DOHH2 (cell line): ENCODE results near the gene CACHD1.

ENCODE experiments used
- H3F3A ChIP-seq: fragments of 200-600 bp; sonication (generic), shearing (Covaris generic); 2 replicates; pipeline ENCODE4 v1.6.0; 2016; ENCODE audit warnings: antibody characterized with exemption, mild to moderate bottlenecking; ENCODE audit not compliant: control insufficient read depth, insufficient read depth
- H3K27ac ChIP-seq: fragments of 200-600 bp; sonication (generic); 2 replicates; pipeline ENCODE4 v1.5.1; 2014; ENCODE audit warnings: low read depth, mild to moderate bottlenecking, low read length, moderate library complexity
- H3K27me3 ChIP-seq: fragments of 200-600 bp; sonication (generic); 2 replicates; pipeline ENCODE4 v1.6.1; 2014; ENCODE audit warnings: mild to moderate bottlenecking, low read length, mixed read lengths; ENCODE audit not compliant: control insufficient read depth
- H3K36me3 ChIP-seq: fragments of 200-600 bp; sonication (generic); 2 replicates; pipeline ENCODE4 v1.6.1; 2014; ENCODE audit warnings: mild to moderate bottlenecking, low read length, moderate library complexity, mixed read lengths; ENCODE audit not compliant: control insufficient read depth
- H3K4me1 ChIP-seq: fragments of 200-600 bp; sonication (generic); 2 replicates; pipeline ENCODE4 v1.6.1; 2014; ENCODE audit warnings: mild to moderate bottlenecking, low read length, mixed read lengths; ENCODE audit not compliant: control insufficient read depth
- H3K4me2 ChIP-seq: fragments of 200-600 bp; sonication (generic); 2 replicates; pipeline ENCODE4 v1.6.0; 2014; ENCODE audit warnings: mild to moderate bottlenecking, low read length, moderate library complexity
- H3K4me3 ChIP-seq: fragments of 200-600 bp; sonication (generic); 2 replicates; pipeline ENCODE4 v1.5.1; 2014; ENCODE audit warnings: mild to moderate bottlenecking, low read length, mixed read lengths
- H3K79me2 ChIP-seq: fragments of 200-600 bp; sonication (generic); 2 replicates; pipeline ENCODE4 v1.6.1; 2014; ENCODE audit warnings: mild to moderate bottlenecking, low read length, mixed read lengths; ENCODE audit not compliant: control insufficient read depth
- H3K9me2 ChIP-seq: fragments of 200-600 bp; sonication (generic); replicated peaks from 2 replicates; pipeline ENCODE4 v1.6.1; 2014; ENCODE audit warnings: mild to moderate bottlenecking, low read length, mixed read lengths; ENCODE audit not compliant: control insufficient read depth
- H3K9me3 ChIP-seq: fragments of 200-600 bp; sonication (generic); 2 replicates; pipeline ENCODE4 v1.6.1; 2014; ENCODE audit warnings: antibody characterized with exemption, low read length, mixed read lengths; ENCODE audit not compliant: control insufficient read depth, insufficient read depth
- H4K20me1 ChIP-seq: fragments of 200-600 bp; sonication (generic); 2 replicates; pipeline ENCODE4 v1.6.0; 2014; ENCODE audit warnings: low read depth, mild to moderate bottlenecking, antibody characterized with exemption, low read length, moderate library complexity; ENCODE audit not compliant: control insufficient read depth, insufficient read depth
- EZH2phosphoT487 ChIP-seq: fragments of 200-600 bp; sonication (generic); IDR thresholded peaks from 2 replicates; pipeline ENCODE4 v1.6.1; 2017; ENCODE audit warnings: borderline replicate concordance, mild to moderate bottlenecking, antibody characterized with exemption, low read length, moderate library complexity, mixed read lengths
- TF ChIP-seq, protein P1 (sequence below): fragments of 200-600 bp; sonication (generic); IDR thresholded peaks from one replicate; pipeline ENCODE4 v1.5.1; 2014; ENCODE audit warnings: antibody characterized with exemption, mild to moderate bottlenecking, low read depth, low read length; ENCODE audit not compliant: poor library complexity, severe bottlenecking

The CACHD1 gene

DNA sequence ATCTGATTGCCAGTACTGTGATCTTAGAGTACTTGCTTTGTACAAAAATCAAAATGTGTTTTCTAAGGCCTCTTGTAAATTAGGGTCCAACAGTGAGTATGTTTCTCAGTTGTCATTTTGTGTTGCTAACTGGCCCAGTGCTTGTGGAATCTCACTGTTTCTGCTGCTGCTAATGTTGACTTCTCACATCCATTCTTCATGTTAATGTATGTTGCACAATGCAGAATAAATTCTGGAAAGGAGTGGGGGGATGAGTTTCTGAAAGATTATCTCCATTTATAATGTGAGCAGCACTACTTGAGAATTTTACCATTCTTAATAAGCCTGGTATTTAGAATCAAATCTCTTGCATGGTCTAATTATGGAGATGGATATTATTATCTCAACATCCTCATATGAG lies 57.9 kb downstream of the CACHD1 start:
- TF ChIP-seq, protein P1, sequence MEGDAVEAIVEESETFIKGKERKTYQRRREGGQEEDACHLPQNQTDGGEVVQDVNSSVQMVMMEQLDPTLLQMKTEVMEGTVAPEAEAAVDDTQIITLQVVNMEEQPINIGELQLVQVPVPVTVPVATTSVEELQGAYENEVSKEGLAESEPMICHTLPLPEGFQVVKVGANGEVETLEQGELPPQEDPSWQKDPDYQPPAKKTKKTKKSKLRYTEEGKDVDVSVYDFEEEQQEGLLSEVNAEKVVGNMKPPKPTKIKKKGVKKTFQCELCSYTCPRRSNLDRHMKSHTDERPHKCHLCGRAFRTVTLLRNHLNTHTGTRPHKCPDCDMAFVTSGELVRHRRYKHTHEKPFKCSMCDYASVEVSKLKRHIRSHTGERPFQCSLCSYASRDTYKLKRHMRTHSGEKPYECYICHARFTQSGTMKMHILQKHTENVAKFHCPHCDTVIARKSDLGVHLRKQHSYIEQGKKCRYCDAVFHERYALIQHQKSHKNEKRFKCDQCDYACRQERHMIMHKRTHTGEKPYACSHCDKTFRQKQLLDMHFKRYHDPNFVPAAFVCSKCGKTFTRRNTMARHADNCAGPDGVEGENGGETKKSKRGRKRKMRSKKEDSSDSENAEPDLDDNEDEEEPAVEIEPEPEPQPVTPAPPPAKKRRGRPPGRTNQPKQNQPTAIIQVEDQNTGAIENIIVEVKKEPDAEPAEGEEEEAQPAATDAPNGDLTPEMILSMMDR = no peak
- no peaks in the 10 kb centered on the region for H3K79me2 ChIP-seq
- H3K4me3 ChIP-seq = no peak overlapping the region
- no peaks in the 10 kb centered on the region for H3F3A ChIP-seq
- no peak overlapping the region for H3K27ac ChIP-seq
- H3K4me1 ChIP-seq = no peaks in the 10 kb centered on the region
- H3K9me3 ChIP-seq = no peaks in the 10 kb centered on the region
- no peaks in the 10 kb centered on the region for H4K20me1 ChIP-seq
- H3K4me2 ChIP-seq = no peak overlapping the region
- no peaks in the 10 kb centered on the region for H3K27me3 ChIP-seq
- H3K9me2 ChIP-seq = no peaks in the 10 kb centered on the region
- H3K36me3 ChIP-seq = no peaks in the 10 kb centered on the region

DNA sequence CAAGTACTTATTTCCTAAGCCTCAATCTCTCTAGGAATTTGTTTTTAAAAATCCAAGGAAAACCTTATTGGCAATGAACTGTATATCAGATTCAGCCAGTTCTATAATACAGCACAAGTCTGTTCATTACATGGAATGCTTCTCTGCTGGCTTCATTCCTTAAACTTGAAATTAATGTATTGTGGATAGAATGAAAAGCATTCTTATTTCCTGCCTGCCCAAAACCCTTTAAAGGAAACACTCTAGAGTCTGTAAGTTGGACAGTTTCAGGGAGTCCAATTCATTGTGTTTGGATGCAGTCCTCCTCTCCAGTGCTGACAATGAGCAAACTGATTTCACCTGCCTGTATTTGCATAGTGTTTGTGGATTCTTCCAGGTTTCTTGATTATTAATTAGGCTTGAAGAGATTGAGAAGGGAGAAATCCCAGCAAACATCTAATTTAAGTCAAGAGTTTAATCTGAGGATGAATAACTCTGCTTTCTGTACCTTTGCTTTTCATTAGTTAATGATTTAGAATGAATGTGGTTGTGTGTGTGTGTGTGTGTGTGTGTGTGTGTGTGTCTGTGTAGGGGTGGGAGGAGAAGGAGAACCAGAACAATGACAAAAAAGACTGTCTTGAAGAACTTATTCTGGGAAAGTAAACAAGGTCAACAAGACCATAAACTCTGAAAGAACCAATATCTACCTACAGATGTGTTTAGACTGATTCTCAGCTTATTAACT lies 61.2 kb downstream of the CACHD1 start:
- Histone ChIP-seq H3K27ac (no peak overlapping the region), H3K9me3 (no peaks in the 10 kb centered on the region), H3K27me3 (no peaks in the 10 kb centered on the region), H3K4me3 (no peak overlapping the region), H3K36me3 (no peaks in the 10 kb centered on the region), H3K79me2 (no peaks in the 10 kb centered on the region), H3K9me2 (no peaks in the 10 kb centered on the region), H3K4me2 (no peak overlapping the region), H4K20me1 (no peaks in the 10 kb centered on the region), H3K4me1 (no peaks in the 10 kb centered on the region), H3F3A (no peaks in the 10 kb centered on the region)
- TF ChIP-seq, protein P1 = no peak
- TF ChIP-seq EZH2phosphoT487 = no peak

DNA sequence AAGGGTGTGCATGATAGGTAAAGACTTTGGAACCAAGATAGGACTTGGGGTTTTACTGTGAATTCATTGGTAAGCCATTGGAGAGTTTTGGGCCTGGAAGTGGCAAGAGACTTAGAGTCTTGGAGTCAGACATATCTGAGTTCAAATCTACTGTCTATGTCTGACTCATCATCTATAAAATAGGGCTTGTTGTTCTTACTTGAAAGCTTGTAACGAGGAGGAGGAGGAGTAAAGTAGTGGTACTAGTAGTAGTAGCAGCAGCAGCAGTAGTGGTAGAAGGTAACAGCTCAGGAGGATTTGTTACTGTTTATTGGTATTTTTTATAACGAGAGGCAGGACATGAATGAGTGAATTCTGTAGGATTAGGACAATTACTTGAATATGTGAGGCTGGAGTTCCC lies 62.7 kb downstream of the CACHD1 start:
- H3K79me2 ChIP-seq = no peaks in the 10 kb centered on the region
- H3K9me2 ChIP-seq = no peaks in the 10 kb centered on the region
- H3F3A ChIP-seq = no peaks in the 10 kb centered on the region
- no peaks in the 10 kb centered on the region for H3K4me1 ChIP-seq
- H3K9me3 ChIP-seq = no peaks in the 10 kb centered on the region
- no peaks in the 10 kb centered on the region for H4K20me1 ChIP-seq
- no peaks in the 10 kb centered on the region for H3K36me3 ChIP-seq
- H3K4me2 ChIP-seq = no peak overlapping the region
- H3K4me3 ChIP-seq = no peak overlapping the region
- H3K27me3 ChIP-seq = no peaks in the 10 kb centered on the region
- TF ChIP-seq, protein P1 = no peak
- TF ChIP-seq EZH2phosphoT487 = no peak
- no peak overlapping the region for H3K27ac ChIP-seq
